GM12864 (cell line): ENCODE data around the gene OPCML.

Experiments used
- DNase-seq: peaks from one replicate; pipeline ENCODE4 v3.0.0-alpha.2; 2011; ENCODE audit warnings: low read depth
- H3K4me3 ChIP-seq: 2 replicates; pipeline ENCODE4 v1.5.1; 2011; ENCODE audit warnings: mild to moderate bottlenecking, low read depth, low read length, control low read depth
- TF ChIP-seq, protein P1 (sequence below): IDR thresholded peaks from 2 replicates; pipeline ENCODE4 v1.5.1; 2011; ENCODE audit warnings: low read depth, mild to moderate bottlenecking, moderate library complexity, low read length, control low read depth, inconsistent platforms; ENCODE audit errors: missing control alignments

The OPCML gene

DNA sequence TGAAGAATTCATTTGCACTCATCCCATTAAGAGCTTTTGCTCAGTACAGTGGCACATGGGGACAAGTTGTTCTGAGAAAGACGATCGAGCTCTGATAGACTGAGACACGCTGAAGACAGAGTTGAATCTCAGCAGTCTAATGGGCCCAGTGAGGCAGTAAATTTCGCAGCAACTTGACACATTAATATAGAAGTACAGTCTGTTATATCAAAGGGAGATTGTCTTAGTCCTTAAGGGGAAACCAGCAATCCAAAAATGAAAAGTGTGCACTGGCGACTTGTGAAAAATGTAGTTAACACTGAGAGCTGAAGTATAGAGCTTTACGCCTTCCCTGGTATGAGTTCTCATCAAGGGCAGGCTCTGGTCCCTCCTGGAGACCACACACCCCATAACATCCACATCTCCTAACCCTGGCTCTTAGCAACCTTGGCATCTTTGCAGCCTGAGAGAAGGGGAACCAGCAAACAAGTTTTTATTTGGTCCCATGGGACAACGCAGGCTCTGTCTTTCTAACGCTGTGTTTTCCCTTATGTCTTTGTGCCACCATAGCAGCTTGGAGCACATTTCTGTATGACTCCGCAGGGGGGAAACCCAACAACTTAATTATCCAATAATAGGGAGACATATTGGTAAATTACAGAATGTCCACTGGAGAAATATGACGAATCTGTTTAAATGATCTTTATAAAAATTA, 952.5 kb downstream of the OPCML start:
- no peak overlapping the region for H3K4me3 ChIP-seq
- DNase-seq, result no peak
- TF ChIP-seq, protein P1, sequence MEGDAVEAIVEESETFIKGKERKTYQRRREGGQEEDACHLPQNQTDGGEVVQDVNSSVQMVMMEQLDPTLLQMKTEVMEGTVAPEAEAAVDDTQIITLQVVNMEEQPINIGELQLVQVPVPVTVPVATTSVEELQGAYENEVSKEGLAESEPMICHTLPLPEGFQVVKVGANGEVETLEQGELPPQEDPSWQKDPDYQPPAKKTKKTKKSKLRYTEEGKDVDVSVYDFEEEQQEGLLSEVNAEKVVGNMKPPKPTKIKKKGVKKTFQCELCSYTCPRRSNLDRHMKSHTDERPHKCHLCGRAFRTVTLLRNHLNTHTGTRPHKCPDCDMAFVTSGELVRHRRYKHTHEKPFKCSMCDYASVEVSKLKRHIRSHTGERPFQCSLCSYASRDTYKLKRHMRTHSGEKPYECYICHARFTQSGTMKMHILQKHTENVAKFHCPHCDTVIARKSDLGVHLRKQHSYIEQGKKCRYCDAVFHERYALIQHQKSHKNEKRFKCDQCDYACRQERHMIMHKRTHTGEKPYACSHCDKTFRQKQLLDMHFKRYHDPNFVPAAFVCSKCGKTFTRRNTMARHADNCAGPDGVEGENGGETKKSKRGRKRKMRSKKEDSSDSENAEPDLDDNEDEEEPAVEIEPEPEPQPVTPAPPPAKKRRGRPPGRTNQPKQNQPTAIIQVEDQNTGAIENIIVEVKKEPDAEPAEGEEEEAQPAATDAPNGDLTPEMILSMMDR, result no peak

DNA sequence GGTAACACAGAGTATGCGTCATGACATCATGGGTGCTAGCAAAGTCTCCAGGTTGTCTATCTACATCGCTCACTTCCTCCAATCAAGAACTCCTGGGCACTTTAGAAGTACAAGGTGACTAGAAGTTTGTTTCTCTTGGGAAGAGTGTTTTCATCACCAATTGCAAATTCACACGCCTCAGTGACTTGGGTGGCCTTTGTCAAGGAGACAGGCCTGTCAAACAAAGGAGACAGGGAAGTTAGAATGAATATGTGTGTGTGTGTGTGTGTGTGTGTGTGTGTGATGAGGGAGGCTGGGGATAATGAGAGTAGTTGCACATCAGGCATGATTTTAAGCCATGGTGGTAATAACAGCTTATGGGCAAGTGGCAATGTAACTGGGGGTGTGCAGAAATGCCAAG, 953.2 kb downstream of the OPCML start:
- no peak overlapping the region for H3K4me3 ChIP-seq
- no peak for DNase-seq
- TF ChIP-seq, protein P1, result no peak

GRCh38 chr11:132578580-132578979, 953.7 kb downstream of the OPCML start:
- TF ChIP-seq, protein P1, result no peak
- no peak overlapping the region for H3K4me3 ChIP-seq
- no peak for DNase-seq

DNA sequence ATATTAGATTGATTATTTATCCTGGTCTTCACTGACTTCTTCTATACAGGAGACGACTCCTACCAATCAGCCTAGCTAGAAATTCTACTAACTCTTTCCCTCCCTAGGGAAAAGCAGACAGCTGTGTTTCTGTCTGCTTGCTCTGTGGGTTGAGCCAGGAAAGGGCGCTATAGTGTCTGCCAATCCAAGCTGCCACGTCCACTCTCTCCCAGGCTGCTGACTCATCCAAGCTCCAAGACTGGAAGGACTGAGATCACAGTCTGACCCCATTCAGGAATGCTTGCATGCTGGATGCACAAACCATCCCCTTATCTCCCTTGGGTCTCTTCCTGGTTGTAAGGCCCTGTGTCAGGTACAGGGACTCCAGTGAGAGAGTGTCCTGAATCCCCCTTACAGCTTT, 955.6 kb downstream of the OPCML start:
- no peak overlapping the region for H3K4me3 ChIP-seq
- TF ChIP-seq, protein P1, result no peak
- no peak for DNase-seq

GRCh38 chr11:132564091-132564885, 968.0 kb downstream of the OPCML start:
- TF ChIP-seq, protein P1, result no peak
- no peak for DNase-seq
- H3K4me3 ChIP-seq, result no peak overlapping the region

GRCh38 chr11:132563050-132563449, 969.3 kb downstream of the OPCML start:
- TF ChIP-seq, protein P1, result no peak

More at GRCh38 chr11:132563050-132563449, 969.3 kb downstream of the OPCML start:
- no peak for DNase-seq
- H3K4me3 ChIP-seq, result no peak overlapping the region
